NCI-H524 (cell line): ENCODE measurements around the gene NRP2.

ENCODE experiments used
- DNase-seq, 2 experiments: peaks; one replicate each; lab custom pipeline; 2025; lab: John Stamatoyannopoulos, UW

NRP2 gene, protein sequence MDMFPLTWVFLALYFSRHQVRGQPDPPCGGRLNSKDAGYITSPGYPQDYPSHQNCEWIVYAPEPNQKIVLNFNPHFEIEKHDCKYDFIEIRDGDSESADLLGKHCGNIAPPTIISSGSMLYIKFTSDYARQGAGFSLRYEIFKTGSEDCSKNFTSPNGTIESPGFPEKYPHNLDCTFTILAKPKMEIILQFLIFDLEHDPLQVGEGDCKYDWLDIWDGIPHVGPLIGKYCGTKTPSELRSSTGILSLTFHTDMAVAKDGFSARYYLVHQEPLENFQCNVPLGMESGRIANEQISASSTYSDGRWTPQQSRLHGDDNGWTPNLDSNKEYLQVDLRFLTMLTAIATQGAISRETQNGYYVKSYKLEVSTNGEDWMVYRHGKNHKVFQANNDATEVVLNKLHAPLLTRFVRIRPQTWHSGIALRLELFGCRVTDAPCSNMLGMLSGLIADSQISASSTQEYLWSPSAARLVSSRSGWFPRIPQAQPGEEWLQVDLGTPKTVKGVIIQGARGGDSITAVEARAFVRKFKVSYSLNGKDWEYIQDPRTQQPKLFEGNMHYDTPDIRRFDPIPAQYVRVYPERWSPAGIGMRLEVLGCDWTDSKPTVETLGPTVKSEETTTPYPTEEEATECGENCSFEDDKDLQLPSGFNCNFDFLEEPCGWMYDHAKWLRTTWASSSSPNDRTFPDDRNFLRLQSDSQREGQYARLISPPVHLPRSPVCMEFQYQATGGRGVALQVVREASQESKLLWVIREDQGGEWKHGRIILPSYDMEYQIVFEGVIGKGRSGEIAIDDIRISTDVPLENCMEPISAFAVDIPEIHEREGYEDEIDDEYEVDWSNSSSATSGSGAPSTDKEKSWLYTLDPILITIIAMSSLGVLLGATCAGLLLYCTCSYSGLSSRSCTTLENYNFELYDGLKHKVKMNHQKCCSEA

GRCh38 chr2:205682239-205682970, at the start of gene NRP2:
Gene NRP2 (plus strand): TSS chr2:205682501. CDS start chr2:205683291, 790 bp downstream.
- peak; percentile 69 to 86 for DNase-seq

DNA sequence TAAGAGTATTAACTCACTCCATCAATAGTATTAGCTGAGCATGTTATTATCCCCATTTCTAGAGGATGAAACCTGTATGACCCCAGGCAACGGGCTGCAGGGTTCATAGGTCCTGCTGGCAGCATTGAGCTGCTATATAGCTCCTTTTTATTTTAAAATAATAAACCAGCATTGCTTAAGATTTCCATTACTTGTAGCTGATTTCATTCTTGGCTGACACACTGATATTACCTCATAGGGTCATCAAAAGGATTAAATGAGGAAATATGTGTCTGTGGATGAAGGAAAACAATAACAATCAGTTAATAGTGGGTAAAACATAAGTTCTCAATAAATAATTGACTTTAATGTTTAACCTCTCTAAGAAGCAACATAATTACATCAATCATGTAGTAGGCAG, 48.3 kb upstream of the NRP2 start:
- DNase-seq: no peak

DNA sequence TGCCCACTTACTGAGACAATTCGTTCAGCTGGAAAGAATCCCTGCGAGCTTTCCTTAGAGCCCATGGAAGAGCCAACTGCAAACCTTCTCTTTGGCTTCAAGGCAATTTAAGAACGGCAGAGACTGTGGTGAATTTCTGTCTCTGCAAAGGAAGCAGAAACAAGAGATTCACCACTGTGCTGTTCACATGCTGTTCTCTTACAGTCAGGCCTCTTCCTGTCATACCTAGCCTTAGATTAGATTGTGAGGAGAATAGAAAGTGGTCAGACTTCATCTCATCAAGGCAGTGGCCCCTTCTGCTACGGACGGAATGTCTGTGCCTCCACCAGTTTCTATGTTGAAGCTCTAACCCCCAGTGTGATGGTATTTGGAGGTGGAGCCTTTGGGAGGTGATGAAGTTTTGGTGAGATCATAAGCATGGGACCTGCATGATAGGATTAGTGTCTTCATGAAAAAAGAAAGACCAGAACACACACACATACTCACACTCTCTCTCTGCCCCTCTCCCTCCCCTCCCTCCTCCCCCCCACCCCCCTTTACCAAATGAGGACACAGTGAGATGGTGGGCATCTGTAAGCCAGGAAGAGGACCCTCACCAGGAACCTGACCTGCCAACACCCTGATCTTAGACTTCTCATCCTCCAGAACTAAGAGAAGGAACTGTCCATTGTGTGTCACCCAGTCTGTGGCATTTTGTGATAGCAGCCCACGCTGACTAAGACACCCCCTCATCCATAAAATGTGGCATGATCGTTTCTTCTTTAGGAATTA, 45.6 kb upstream of the NRP2 start:
- DNase-seq: no peak

GRCh38 chr2:205637320-205637602, 45.0 kb upstream of the NRP2 start:
- no peak for DNase-seq

DNA sequence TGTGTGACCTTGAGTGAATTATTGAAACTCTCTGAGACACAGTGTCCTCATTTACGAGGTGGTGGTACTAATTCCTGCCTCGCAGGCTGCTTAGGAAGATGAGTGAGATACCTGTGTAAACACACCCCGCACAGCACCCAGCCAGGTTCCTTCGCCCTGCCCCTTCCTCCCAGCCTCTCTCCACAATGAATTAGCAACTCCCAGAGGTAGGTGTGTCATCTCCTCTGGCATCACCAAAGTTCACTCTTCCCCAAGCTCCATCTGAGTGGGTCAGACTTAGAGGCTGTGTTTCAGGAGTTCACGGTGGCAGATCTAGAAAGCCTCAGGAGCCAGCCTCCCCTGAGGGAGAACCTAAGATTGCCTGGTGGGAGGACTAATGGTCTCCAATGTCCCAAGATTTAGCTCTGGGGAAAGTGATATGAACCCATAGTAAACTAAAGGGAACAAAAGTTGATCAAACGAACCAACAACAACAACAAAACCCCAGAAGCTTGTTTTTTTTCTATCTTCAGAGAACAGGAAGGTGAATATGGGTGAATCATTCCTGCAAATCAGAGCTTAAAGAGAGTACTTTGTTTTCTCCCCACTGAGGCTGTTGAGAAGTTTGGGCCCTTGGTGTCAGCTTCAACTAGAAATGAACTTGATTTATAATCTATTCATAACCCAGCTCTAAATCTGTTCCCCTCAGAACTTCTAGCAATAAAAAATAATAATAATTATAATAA, 44.4 kb upstream of the NRP2 start:
- no peak for DNase-seq

DNA sequence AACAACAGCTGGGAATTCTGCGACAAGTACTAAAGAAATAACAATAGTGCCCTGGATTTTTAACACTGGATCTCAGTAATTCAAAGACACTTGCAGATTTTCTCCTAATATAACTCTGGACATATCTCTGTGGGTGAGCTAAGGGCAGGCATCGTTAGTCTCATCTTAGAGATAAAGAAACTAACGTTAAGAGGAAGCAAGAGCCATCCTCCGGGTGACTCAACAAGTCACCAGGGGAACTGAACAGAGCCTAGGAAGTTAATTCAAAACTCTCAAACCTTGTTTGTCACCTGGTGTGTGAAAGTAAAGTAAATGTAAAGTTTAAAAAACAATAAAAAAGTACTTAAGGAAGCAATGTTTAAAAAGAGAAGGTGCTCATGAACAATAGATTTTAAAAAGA, 41.6 kb upstream of the NRP2 start:
- no peak for DNase-seq

GRCh38 chr2:205642599-205643356, 39.5 kb upstream of the NRP2 start:
- no peak for DNase-seq

DNA sequence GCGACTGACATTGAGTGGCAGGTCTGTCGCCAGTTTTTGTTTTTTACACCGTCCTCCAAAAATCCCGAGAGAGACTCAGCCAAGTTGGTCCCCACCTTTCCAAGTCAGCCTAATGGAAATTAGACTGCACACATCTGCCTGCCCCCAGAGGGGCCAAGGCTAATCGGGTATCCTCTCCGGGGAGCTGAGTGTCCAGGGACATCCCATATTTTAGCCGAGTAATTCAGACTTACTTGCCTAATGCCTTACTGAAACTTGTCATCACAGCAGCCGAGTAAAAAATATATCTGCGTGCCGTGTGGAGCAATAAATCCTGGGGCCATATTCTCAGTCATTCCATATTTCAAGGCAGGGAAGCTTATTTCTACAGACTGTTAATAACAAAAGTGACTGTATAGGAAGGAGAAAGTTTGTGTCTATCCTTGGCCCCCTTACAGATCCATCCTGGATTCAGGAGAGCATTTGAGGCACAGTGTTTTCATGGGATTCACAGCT, 38.9 kb upstream of the NRP2 start:
- DNase-seq: no peak

GRCh38 chr2:205644018-205644417, 38.3 kb upstream of the NRP2 start:
- DNase-seq: no peak

- DNase-seq: no peak
Observed at GRCh38 chr2:205646680-205647079, 35.6 kb upstream of the NRP2 start.

DNA sequence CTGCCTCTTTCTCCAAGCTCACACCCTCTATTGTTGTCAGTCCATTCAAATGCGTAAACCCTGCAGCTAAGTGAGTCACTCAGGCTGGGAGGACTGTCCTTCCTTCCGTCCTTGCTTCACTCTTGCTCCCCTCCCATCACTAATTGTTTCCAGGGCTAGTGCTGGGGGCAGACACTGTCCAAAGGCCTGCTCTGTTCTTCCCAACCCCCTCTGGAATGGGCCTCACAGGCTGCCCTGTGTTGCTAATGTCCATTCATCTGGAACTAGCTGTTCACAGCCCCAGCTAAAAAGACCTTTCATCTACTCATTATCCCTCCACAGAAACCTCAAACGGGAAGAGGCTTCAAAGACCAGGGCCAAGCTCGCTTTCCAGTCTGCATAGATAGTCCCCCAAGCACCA, 31.9 kb upstream of the NRP2 start:
- no peak for DNase-seq

GRCh38 chr2:205650931-205651330, 31.4 kb upstream of the NRP2 start:
- no peak for DNase-seq

- DNase-seq: no peak
Observed at GRCh38 chr2:205651719-205652118, 30.6 kb upstream of the NRP2 start.

DNA sequence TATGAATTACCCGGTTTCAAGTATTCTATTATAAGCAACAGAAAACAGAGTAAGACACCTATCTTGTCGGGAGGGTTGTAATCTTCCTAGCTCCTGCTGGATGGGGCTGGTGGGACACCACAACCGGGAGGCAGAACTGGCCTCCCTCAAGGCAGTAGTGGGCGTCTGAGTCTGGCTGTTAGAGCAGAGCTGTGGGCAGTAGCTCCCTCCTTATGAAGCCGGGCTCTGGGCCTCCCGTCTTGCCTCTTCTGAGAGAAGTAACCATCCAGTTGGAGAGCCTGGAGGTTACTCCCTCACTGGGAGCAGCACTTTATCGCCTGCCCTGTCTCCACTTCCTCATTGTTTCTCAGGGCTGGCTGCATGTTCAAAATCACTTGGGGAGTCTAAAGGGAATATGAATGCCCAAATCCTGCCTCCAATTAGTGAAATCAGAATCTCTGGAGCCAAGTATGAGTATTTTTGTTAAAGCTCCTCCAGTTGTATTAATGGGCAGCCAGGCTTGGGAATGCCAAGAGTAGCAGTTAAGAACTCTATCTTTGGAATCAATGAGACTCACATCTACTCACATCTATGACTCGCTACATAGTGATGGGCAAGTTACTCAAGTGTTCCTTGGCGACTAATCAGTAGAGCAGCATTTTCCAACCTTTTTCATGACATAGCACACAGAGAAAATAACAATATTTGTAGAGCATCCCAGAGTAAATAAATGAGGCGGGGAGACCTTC, 27.3 kb upstream of the NRP2 start:
- DNase-seq: no peak

DNA sequence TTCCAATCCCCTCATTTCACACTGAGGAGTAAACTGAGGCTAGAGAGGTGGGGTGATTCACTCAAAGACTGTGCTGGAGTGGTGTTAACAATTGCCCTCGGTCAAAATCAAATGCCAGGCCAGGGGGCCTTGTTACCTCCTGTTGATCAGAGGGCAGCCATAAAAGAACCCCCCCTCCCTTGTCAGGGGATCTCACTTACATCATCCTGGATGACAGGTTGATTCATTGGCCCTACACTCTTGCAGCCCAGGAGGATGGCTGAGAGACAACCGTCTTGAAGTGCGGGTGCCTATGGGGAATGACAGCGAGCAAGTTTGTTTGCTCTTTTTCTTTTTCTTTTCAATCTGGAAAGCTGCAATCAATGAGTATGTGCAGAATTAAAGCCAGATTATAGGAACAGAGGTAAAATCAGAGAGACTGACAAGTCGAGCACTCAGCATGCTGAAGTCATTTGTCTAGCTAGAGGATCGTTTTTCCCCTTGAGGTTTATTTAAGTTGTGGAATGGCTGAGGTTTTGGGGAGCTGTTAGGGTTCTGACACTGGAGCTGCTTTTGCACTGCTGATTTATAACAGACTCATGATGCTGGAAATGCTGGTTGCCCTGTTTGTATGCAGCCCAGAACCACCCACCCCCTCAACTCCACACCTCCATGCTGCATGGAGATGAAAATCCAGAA, 26.4 kb upstream of the NRP2 start:
- no peak for DNase-seq

GRCh38 chr2:205656461-205656860, 25.8 kb upstream of the NRP2 start:
- DNase-seq: peak; percentile 3 to 49

DNA sequence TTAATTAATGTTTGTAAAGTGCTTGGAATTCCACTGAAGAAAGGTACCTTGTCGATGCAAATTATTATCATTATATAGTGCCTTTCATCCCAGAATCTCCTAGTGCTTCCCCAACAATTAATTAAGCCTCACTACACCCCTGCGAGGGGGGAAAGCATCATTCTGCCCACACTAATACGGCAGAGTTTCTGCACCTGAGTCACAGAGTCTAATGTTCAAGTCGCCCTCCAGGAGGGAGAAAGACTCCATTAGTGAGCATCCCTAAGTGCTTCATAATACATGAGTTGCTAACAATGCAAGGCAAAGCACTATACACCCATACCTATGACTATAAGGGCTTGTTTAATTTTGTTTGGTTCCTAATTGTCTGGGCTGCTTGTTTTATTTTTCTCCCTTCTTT, 25.4 kb upstream of the NRP2 start:
- DNase-seq: no peak

DNA sequence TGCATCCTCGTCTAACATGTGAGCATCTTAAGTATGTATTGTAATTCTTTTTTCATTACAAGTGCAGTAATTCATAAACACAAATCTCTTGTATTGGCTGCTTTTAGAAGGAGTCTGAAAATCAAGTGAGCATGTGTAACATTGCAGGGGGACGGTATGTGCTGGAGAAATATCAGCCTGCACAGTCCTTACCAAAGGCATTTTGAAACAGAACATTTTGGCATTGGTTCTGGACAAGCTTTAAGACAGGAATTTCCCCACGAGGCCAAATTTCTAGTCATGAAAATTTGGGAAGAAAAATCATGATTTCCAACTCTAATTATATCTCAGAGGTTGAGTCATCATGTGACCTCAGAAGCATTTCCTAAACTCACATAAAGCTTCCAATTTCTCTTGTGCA, 24.7 kb upstream of the NRP2 start:
- DNase-seq: no peak

DNA sequence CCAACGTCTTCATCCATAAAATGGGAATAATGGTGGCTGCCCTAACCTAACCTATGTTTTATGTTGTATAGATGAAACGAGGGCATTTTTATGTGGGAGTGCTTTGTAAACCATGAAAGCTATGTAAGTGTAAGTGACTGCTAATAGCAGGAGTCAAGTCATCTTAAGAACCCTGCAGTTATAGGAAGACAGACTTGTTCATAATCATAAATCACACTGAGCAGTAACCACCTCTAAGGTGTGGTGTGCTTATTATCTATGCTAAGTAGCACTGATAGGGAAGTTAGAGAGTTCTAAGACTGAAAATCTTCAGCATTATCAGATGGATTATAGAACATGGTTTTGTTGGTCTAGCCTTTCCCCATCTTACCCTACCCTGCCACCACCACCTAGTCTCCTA, 24.2 kb upstream of the NRP2 start:
- DNase-seq: no peak
